Jurkat, Clone E6-1 (cell line): ENCODE results near the gene NHSL1.

Experiments used
- DNase-seq: peaks from one replicate; pipeline ENCODE4 v3.0.0-alpha.2; 2011; ENCODE audit warnings: low read depth, low spot score
- H3K4me3 ChIP-seq: 2 replicates; pipeline ENCODE4 v1.5.1; 2011; ENCODE audit warnings: mild to moderate bottlenecking, low read length, control low read depth, moderate library complexity

The NHSL1 gene

GRCh38 chr6:138477913-138478539 is 21.3 kb downstream of the NHSL1 start:
- H3K4me3 ChIP-seq, result no peak overlapping the region
- DNase-seq, result no peak

DNA sequence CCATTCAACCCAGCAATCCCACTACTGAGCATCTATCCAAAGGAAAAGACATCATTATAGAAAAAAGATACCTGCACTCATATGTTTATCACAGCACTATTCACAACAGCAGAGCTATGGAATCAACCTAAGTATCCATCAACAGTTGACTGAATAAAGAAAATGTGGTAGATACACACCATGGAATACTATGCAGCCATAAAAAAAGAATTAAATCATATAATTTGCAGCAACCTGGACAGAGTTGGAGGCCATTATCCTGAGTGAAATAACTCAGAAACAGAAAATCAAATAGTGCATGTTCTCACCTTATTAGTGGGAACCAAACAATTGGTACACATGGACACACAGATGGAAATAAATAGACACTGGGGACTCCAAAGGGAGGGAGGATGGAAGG is 23.2 kb downstream of the NHSL1 start:
- no peak overlapping the region for H3K4me3 ChIP-seq
- no peak for DNase-seq

DNA sequence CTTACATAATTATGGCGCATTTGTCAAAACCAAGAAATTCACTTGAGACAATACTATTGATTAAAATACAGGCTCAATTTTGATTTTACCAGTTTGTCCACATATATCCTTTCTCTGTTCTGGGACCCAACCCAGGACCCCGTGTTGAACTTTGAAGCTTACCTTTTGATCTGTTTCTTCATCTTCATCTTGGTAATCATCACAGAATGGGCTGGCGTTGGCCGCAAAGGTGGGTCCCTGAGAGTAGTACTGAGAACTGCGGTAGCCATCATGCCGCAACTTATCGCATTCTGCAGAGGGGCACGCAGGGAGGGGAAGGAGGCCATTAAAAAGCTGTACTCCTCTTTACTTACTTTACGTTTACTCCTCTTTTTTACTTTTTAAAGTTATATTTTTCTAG is 26.1 kb downstream of the NHSL1 start:
- DNase-seq, result no peak
- no peak overlapping the region for H3K4me3 ChIP-seq

GRCh38 chr6:138468320-138469015 is 30.8 kb downstream of the NHSL1 start:
- H3K4me3 ChIP-seq, result no peak overlapping the region
- DNase-seq, result no peak

DNA sequence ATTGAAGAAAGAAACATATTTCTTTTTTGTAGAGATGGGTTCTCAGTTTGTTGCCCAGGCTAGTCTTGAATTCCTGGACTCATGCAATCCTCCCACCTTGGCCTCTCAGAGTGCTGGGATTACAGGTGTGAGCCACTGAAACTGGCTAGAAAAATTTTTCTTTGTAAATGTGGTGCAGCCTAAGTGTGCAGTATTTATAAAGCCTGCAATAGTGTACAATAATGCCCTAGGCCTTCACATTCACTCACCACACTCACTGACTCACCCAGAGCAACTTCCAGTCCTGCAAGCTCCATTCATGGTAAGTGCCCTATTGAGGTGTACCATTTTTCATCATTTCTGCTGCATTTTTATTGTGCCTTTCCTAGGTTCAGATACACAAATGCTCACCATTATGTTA is 31.4 kb downstream of the NHSL1 start:
- no peak for DNase-seq
- no peak overlapping the region for H3K4me3 ChIP-seq

GRCh38 chr6:138465007-138465645 is 34.2 kb downstream of the NHSL1 start:
- H3K4me3 ChIP-seq, result no peak overlapping the region
- DNase-seq, result no peak

DNA sequence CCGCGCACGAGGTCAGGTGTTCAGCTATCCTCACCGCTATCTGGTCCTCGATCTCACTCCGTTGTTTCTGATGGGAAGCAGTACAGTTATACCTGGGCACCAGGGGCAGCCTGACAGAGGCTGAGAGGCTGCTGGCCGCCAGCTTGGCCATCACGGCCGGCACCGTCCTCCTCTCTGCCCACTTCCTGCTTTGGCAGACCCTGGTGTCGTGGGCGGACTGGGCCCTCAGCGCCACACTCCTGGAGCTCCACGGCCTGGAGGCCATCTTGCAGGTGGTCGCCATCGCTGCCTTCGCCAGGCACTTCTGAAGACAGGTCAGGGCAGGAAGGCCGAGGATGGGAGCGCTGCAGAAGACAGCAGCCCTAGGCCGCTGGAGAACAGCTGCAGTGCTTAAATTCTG is 35.2 kb downstream of the NHSL1 start:
- H3K4me3 ChIP-seq, result no peak overlapping the region
- no peak for DNase-seq

DNA sequence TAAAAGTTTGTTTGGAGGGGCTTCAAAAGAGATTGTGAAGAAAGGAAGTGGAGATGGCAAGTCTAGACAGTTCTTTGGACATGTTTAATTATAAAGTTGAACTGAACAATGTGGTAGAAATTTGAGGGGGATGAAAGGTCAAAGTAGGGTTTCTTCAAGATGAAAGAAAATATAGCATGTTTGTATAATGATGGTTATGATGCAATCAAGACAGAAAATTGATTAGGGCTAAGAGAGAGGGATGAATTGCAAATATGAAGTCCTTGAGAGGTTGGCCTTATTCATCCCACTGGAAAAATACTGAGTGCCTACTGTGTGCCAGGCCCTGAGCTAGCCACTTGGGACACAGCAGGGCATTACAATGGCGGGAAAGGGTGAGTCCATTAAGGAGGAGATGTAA is 37.6 kb downstream of the NHSL1 start:
- DNase-seq, result no peak
- no peak overlapping the region for H3K4me3 ChIP-seq

- H3K4me3 ChIP-seq, result no peak overlapping the region
- DNase-seq, result no peak
Measured at GRCh38 chr6:138456401-138456790, 42.9 kb downstream of the NHSL1 start.

GRCh38 chr6:138455746-138456400 is 43.4 kb downstream of the NHSL1 start:
- H3K4me3 ChIP-seq, result no peak overlapping the region
- DNase-seq, result no peak

DNA sequence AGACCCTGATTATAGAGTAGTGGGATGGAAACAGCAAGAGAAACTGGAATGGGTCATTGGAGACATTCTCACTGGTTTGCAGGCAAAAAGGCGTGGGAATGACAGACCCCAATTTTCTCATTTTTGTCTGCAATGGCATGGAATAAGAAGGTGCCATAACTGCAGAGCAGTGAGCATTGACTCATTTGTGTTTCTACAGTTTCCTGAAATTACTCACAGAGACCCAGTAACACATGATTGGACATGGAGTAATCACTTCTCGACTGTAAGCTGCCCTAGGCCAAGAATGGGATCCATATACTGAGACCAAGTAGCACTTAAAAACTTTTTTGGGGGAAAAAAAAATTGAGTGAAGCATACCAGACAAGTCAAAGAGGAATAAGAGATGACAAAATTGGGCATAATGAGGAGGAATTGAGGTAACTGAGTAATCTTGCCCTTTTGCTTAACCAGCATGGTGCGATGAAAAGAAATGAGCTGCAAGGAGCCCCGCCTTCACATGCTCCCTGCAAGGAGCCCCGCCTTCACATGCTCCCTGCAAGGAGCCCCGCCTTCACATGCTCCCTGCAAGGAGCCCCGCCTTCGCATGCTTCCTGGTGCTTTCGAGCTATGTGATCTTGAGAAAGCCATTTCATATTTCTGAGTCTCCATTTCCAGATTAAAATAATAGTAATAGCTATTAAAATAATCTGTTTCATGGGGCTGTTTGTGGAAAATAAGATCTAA is 44.1 kb downstream of the NHSL1 start:
- DNase-seq, result no peak
- no peak overlapping the region for H3K4me3 ChIP-seq

DNA sequence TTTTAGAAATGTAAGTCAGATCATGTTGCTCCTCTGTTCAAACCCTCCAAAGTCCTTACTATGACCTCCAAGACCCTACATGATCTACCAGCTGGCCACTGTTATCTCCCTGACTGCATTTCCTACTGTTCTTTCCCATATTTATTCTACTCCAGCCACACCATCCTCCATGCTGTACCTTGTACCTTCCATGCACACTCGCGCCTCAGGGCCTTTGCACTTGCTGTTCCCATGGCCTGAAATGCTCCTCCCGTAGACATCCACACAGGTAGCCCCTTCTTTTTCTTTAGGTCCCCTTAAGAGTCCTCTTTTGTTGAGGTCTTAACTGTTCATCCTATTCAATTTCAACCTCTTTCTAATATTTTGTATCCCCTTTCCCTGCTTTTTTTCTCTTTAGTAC is 48.3 kb downstream of the NHSL1 start:
- H3K4me3 ChIP-seq, result no peak overlapping the region
- no peak for DNase-seq

DNA sequence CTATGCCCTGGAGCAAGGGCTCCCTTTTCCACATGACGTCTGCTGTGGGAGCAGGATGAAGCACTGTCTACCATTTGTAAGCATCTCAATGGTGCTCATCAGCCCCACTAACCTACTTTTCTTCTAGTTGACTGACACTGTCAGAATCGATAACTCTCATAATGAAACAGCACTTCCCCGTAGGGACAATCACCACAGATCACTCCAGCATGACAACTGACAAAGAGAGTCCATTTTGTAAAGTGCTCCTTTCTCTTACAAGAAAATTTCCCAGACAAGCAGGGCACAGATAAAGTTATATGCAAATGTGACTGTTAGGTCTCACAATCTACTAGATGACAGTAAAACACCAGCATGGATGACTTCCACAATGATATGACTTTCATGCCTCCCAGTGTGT is 48.8 kb downstream of the NHSL1 start:
- no peak overlapping the region for H3K4me3 ChIP-seq
- no peak for DNase-seq

DNA sequence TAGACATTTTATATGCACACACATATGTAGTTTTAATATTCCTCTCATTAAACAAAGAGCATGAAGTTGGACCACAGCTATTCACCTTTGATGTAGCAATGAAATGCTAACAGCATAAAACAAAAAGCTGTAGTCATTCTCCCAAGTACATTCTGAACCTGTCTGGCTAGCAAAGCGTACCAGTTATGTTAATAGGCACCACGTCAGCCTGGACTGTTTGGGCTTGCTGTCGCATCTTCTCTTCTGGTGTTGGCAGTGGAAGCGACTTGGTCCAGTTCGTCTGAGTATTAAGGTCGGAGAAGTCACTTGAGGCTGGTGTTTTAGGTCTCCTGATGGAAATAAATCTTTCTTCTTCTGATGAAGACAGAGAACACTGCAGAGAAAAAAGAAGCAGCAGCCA is 52.5 kb downstream of the NHSL1 start:
- H3K4me3 ChIP-seq, result no peak overlapping the region
- DNase-seq, result no peak

- H3K4me3 ChIP-seq, result no peak overlapping the region
- DNase-seq, result no peak
Measured at GRCh38 chr6:138443979-138444378, 55.3 kb downstream of the NHSL1 start.

- H3K4me3 ChIP-seq, result no peak overlapping the region
- no peak for DNase-seq
Measured at GRCh38 chr6:138442663-138443062, 56.6 kb downstream of the NHSL1 start.

DNA sequence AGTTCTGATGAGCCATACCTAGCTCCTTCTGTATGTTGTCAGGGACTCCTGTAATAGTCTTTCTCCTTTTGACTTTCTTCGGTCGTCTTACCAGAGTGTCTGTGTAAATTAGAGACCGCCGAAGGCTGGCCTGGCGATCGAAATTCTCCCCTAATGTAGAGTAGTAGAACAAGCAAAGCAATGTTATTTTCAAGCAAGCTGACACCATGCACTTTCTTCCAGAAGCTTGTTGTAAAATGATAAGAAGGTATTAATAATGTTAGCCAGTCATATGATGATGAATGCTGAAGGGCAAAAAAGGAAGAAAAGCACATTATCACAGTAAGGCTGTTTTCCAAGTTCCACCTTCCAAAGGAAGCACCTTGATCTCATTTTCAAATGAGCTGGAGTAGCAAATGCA is 57.3 kb downstream of the NHSL1 start:
- DNase-seq, result no peak
- H3K4me3 ChIP-seq, result no peak overlapping the region

GRCh38 chr6:138440758-138441357 is 58.4 kb downstream of the NHSL1 start:
- H3K4me3 ChIP-seq, result no peak overlapping the region
- DNase-seq, result no peak

DNA sequence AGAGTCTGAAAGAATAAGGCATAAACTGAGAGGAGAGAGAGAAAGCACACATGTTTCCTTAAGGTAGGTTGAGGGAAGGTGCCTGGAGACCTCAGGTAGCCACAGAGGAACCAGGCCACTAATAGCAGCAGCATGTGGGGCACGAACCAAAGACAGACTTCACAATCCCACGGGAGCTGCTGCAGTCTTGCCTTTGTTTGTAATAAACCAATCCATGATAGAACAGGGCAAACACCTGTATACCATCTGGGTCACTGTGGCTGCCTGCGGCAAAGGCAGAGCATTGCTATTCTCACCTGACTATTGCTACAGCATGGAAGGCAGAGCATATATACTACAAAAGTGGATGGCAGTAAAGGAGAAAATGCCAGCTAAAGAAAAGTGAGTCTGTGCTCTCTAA is 59.0 kb downstream of the NHSL1 start:
- no peak overlapping the region for H3K4me3 ChIP-seq
- DNase-seq, result no peak
